Loucy (cell line): ENCODE measurements around the gene RBM48.

Experiments
- EZH2phosphoT487 ChIP-seq: fragments of 200-600 bp; IDR thresholded peaks from 2 replicates; pipeline ENCODE4 v1.6.1; 2018; ENCODE audit warnings: antibody characterized with exemption, mild to moderate bottlenecking, moderate library complexity, borderline replicate concordance
- TF ChIP-seq, protein P1 (sequence below): fragments of 200-600 bp; sonication (generic); conservative IDR thresholded peaks from 2 replicates; pipeline ENCODE4 v1.5.1; 2014; ENCODE audit warnings: mild to moderate bottlenecking, antibody characterized with exemption, low read length

DNA sequence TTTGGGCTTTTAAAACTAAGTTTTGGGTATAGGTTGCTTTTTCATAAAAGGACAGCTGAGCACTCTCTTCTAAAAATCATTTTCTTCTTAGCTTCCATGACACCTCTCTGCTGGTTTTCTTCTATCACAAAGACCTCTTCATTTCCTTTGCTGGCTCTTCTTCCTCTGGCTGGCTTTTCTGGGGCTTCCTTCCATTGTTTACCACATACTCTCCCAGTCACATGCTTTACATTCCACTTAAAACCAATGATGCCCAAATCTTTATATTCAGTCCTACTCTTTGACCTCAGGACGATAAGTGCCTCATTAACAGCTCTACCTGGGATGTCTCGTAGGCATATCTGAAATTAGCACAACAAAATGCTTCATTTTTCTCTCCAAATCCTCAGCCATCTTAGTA lies 34.8 kb downstream of the RBM48 start:
- TF ChIP-seq, protein P1, sequence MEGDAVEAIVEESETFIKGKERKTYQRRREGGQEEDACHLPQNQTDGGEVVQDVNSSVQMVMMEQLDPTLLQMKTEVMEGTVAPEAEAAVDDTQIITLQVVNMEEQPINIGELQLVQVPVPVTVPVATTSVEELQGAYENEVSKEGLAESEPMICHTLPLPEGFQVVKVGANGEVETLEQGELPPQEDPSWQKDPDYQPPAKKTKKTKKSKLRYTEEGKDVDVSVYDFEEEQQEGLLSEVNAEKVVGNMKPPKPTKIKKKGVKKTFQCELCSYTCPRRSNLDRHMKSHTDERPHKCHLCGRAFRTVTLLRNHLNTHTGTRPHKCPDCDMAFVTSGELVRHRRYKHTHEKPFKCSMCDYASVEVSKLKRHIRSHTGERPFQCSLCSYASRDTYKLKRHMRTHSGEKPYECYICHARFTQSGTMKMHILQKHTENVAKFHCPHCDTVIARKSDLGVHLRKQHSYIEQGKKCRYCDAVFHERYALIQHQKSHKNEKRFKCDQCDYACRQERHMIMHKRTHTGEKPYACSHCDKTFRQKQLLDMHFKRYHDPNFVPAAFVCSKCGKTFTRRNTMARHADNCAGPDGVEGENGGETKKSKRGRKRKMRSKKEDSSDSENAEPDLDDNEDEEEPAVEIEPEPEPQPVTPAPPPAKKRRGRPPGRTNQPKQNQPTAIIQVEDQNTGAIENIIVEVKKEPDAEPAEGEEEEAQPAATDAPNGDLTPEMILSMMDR: no peak
- TF ChIP-seq EZH2phosphoT487: no peak
